ENCODE results near the gene ARHGAP22. TPM values are rescaled to one million over a fixed set of nuclear protein-coding genes. Genes with fewer than 3 reads are reported as not detected.
"Not testable (repeated sequence)": the region's sequence is repeated elsewhere in the genome, so short reads cannot be mapped to it uniquely, and the experiment has no call there.

The ARHGAP22 gene
- total RNA-seq, 1 donor from 2014 or later = 6.2 TPM

DNA sequence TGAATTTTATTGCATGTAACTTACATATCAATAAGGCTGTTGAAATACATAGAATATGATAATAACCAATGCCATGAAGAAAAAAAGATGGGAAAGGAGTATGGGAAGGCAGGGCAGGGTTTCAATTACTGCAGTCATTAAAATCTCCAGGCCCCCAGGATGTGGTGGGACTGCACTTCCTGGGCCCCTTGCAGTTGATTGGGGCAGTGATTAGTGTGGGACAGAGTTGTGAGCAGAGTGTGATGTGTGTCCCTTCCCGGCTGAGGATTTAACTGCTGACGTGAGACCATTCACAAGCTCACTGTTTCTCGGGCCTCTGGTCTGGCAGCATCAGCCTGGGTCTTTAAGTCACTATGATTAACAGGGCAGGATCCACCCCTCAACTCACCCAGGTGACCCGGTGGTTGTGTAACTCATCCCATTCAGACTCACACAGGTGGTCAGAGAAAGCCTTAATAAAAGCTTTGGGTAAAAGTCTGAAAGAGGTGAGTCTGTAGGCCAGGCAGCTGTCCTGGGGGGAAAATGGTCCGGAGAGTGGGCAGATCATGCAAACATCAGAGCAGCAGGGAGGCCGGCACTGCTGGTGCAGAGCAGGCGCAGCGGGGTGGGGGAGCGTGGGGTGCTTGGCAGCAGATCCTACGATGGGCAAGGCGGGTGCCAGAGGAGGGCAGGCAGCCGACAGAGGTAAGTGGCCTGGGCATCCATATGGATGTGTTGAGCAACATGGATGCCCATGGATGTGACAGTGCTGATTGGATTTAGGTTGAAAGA, 43.5 kb upstream of the ARHGAP22 start:
- no peak overlapping the region for H3K9ac ChIP-seq (ENCODE audit: low read length)
- Mint-ChIP-seq H3K27me3 (ENCODE audit: low read depth, unreplicated experiment) (peaks cover 47% of the 10 kb centered on the region), H3K27ac (ENCODE audit: unreplicated experiment) (no peak overlapping the region), H3K4me1 (ENCODE audit: low read depth, unreplicated experiment) (no peaks in the 10 kb centered on the region), H3K4me3 (ENCODE audit: unreplicated experiment) (no peak overlapping the region), H3K36me3 (ENCODE audit: low read depth, unreplicated experiment) (no peaks in the 10 kb centered on the region), H3K9me3 (ENCODE audit: unreplicated experiment) (no peaks in the 10 kb centered on the region)
- no peak overlapping the region for H3K4me2 ChIP-seq (ENCODE audit: low read length)
- no peaks in the 10 kb centered on the region for H4K20me1 ChIP-seq (ENCODE audit: insufficient read depth, low read length)
- H3K4me3 ChIP-seq (ENCODE audit: insufficient read depth, low read depth, low read length) = no peak overlapping the region
- H3K79me2 ChIP-seq (ENCODE audit: insufficient read depth, low read length) = no peaks in the 10 kb centered on the region
- no peaks in the 10 kb centered on the region for H3K9me3 ChIP-seq (ENCODE audit: insufficient read depth, low read depth, low read length)
- H3K4me1 ChIP-seq (ENCODE audit: insufficient read depth, low read length) = no peaks in the 10 kb centered on the region
- no peak overlapping the region for H2AFZ ChIP-seq (ENCODE audit: low read depth, low read length)
- TF ChIP-seq, protein P1, sequence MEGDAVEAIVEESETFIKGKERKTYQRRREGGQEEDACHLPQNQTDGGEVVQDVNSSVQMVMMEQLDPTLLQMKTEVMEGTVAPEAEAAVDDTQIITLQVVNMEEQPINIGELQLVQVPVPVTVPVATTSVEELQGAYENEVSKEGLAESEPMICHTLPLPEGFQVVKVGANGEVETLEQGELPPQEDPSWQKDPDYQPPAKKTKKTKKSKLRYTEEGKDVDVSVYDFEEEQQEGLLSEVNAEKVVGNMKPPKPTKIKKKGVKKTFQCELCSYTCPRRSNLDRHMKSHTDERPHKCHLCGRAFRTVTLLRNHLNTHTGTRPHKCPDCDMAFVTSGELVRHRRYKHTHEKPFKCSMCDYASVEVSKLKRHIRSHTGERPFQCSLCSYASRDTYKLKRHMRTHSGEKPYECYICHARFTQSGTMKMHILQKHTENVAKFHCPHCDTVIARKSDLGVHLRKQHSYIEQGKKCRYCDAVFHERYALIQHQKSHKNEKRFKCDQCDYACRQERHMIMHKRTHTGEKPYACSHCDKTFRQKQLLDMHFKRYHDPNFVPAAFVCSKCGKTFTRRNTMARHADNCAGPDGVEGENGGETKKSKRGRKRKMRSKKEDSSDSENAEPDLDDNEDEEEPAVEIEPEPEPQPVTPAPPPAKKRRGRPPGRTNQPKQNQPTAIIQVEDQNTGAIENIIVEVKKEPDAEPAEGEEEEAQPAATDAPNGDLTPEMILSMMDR (IDR thresholded peaks at IDR 0.05; ENCODE audit: insufficient read depth, low read depth, low read length) = no peak
- no peak for TF ChIP-seq EZH2 (IDR thresholded peaks at IDR 0.05; ENCODE audit: insufficient read depth, low read length)
- H3K27ac ChIP-seq (ENCODE audit: low read depth, low read length) = no peak overlapping the region
- DNase-seq (ENCODE audit: low read depth) (no peak), FAIRE-seq (no peak)
- no peaks in the 10 kb centered on the region for H3K36me3 ChIP-seq (ENCODE audit: insufficient read depth, low read length)
- H3K27me3 ChIP-seq (ENCODE audit: insufficient read depth, low read length) = no peaks in the 10 kb centered on the region

DNA sequence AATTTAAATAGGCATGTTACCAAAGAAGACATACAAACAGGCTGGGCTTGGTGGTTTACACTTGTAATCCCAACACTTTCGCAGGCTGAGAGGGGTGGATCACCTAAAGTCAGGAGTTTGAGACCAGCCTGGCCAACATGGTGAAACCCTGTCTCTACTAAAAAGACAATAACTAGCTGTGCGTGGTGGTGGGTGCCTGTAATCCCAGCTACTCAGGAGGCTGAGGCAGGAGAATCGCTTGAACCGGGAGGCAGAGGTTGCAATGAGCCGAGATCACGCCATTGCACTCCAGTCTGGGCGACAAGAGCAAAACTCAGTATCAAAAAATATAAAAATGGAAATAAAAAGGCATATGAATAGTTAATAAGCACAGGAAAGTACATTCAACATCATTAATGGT, 42.2 kb upstream of the ARHGAP22 start:
- not testable (repeated sequence) for H3K9me3 Mint-ChIP-seq (ENCODE audit: unreplicated experiment); H2AFZ ChIP-seq (ENCODE audit: low read depth, low read length); FAIRE-seq; H3K9ac ChIP-seq (ENCODE audit: low read length); H3K9me3 ChIP-seq (ENCODE audit: insufficient read depth, low read depth, low read length); H3K4me1 ChIP-seq (ENCODE audit: insufficient read depth, low read length); H3K36me3 ChIP-seq (ENCODE audit: insufficient read depth, low read length); H3K27ac Mint-ChIP-seq (ENCODE audit: unreplicated experiment); H3K27me3 ChIP-seq (ENCODE audit: insufficient read depth, low read length); H3K36me3 Mint-ChIP-seq (ENCODE audit: low read depth, unreplicated experiment); DNase-seq (ENCODE audit: low read depth); H3K27ac ChIP-seq (ENCODE audit: low read depth, low read length); H4K20me1 ChIP-seq (ENCODE audit: insufficient read depth, low read length); H3K4me3 ChIP-seq (ENCODE audit: insufficient read depth, low read depth, low read length); H3K79me2 ChIP-seq (ENCODE audit: insufficient read depth, low read length); H3K4me1 Mint-ChIP-seq (ENCODE audit: low read depth, unreplicated experiment); H3K4me2 ChIP-seq (ENCODE audit: low read length); H3K4me3 Mint-ChIP-seq (ENCODE audit: unreplicated experiment)
- peaks cover 36% of the 10 kb centered on the region for H3K27me3 Mint-ChIP-seq (ENCODE audit: low read depth, unreplicated experiment)

DNA sequence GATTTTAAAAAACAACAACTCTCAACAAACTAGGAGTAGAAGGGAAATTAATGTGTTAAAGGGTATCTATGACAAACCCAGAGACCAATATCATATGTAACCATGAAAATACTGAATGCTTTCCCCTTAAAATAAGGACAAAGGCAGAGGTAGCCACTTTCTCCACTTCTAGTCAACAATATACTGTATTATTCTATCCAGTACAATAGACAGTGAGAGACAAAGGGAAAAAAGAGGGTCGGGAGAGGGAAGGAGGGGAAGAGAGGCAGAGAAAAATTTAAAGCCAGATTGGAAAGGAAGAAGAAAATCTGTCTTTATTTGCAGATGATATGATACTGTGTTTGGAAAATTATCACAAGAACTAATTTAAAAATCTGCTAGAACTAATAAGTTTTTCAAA, 40.7 kb upstream of the ARHGAP22 start:
- no peak overlapping the region for H3K4me3 ChIP-seq (ENCODE audit: insufficient read depth, low read depth, low read length)
- Mint-ChIP-seq H3K27me3 (ENCODE audit: low read depth, unreplicated experiment) (peaks cover 22% of the 10 kb centered on the region), H3K4me3 (ENCODE audit: unreplicated experiment) (no peak overlapping the region), H3K36me3 (ENCODE audit: low read depth, unreplicated experiment) (no peaks in the 10 kb centered on the region), H3K27ac (ENCODE audit: unreplicated experiment) (no peak overlapping the region), H3K9me3 (ENCODE audit: unreplicated experiment) (peaks cover 5% of the 10 kb centered on the region), H3K4me1 (ENCODE audit: low read depth, unreplicated experiment) (no peaks in the 10 kb centered on the region)
- FAIRE-seq (no peak), DNase-seq (ENCODE audit: low read depth) (no peak)
- no peaks in the 10 kb centered on the region for H3K27me3 ChIP-seq (ENCODE audit: insufficient read depth, low read length)
- H3K36me3 ChIP-seq (ENCODE audit: insufficient read depth, low read length) = no peaks in the 10 kb centered on the region
- no peaks in the 10 kb centered on the region for H3K4me1 ChIP-seq (ENCODE audit: insufficient read depth, low read length)
- no peaks in the 10 kb centered on the region for H3K9me3 ChIP-seq (ENCODE audit: insufficient read depth, low read depth, low read length)
- no peak overlapping the region for H3K4me2 ChIP-seq (ENCODE audit: low read length)
- H3K27ac ChIP-seq (ENCODE audit: low read depth, low read length) = no peak overlapping the region
- no peaks in the 10 kb centered on the region for H3K79me2 ChIP-seq (ENCODE audit: insufficient read depth, low read length)
- TF ChIP-seq, protein P1 (IDR thresholded peaks at IDR 0.05; ENCODE audit: insufficient read depth, low read depth, low read length) = no peak
- no peak for TF ChIP-seq EZH2 (IDR thresholded peaks at IDR 0.05; ENCODE audit: insufficient read depth, low read length)
- H4K20me1 ChIP-seq (ENCODE audit: insufficient read depth, low read length) = no peaks in the 10 kb centered on the region
- no peak overlapping the region for H2AFZ ChIP-seq (ENCODE audit: low read depth, low read length)
- no peak overlapping the region for H3K9ac ChIP-seq (ENCODE audit: low read length)

DNA sequence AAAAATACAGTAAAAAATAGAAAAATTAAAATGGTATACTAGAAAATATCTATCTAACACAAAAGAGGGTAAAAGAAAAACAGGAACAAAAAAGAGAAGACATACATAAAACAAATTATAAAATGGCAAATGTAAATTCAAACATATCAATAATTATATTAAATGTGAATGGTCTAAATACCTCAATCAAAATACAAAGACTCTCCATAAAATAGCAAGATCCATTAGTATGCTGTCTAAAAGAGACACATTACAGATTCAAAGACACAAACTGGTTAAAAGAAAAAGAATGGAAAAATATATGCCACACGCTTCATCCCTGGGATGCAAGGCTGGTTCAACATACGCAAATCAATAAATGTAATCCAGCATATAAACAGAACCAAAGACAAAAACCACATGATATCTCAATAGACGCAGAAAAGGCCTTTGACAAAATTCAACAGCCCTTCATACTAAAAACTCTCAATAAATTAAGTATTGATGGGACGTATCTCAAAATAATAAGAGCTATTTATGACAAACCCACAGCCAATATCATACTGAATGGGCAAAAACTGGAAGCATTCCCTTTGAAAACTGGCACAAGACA, 36.3 kb upstream of the ARHGAP22 start:
- not testable (repeated sequence) for H3K4me1 Mint-ChIP-seq (ENCODE audit: low read depth, unreplicated experiment); H3K9me3 ChIP-seq (ENCODE audit: insufficient read depth, low read depth, low read length); H3K4me3 Mint-ChIP-seq (ENCODE audit: unreplicated experiment); H3K9ac ChIP-seq (ENCODE audit: low read length); H3K4me3 ChIP-seq (ENCODE audit: insufficient read depth, low read depth, low read length); FAIRE-seq; H3K79me2 ChIP-seq (ENCODE audit: insufficient read depth, low read length); H3K4me1 ChIP-seq (ENCODE audit: insufficient read depth, low read length); H3K27ac ChIP-seq (ENCODE audit: low read depth, low read length); H3K36me3 ChIP-seq (ENCODE audit: insufficient read depth, low read length); H3K36me3 Mint-ChIP-seq (ENCODE audit: low read depth, unreplicated experiment); H3K27me3 ChIP-seq (ENCODE audit: insufficient read depth, low read length); H3K4me2 ChIP-seq (ENCODE audit: low read length); DNase-seq (ENCODE audit: low read depth); H4K20me1 ChIP-seq (ENCODE audit: insufficient read depth, low read length); H3K27ac Mint-ChIP-seq (ENCODE audit: unreplicated experiment); H2AFZ ChIP-seq (ENCODE audit: low read depth, low read length)
- H3K9me3 Mint-ChIP-seq (ENCODE audit: unreplicated experiment) = peaks cover 12% of the 10 kb centered on the region
- H3K27me3 Mint-ChIP-seq (ENCODE audit: low read depth, unreplicated experiment) = peaks cover 22% of the 10 kb centered on the region

Data from astrocyte (in vitro differentiated cells and primary cell).